Caco-2 (cell line): ENCODE results near the gene ZNF467. TPM values are rescaled to one million over a fixed set of nuclear protein-coding genes. Genes with fewer than 3 reads are reported as not detected.

Source experiments
- BruUV-seq: library from RNA; stranded (reverse); fragments of 400-500 nt; replicated peaks from 2 replicates; lab custom pipeline; 2021; lab: Mats Ljungman, UMichigan
- CTCF ChIA-PET: fragments of 300-600 bp; sonication (Branson Sonifier 250); formaldehyde crosslinking; loops from one replicate; lab custom pipeline; 2022; ENCODE audit warnings: antibody characterized with exemption; lab: Charles Lee
- POLR2A ChIA-PET: fragments of 300-600 bp; sonication (Branson Sonifier 250); formaldehyde crosslinking; loops from one replicate; lab custom pipeline; 2022; ENCODE audit warnings: antibody characterized with exemption; lab: Charles Lee
- DNase-seq, 2 experiments: peaks; one replicate each; pipeline versions ENCODE4 v3.0.0 to v3.0.0-alpha.2; 2020 to 2022
- H3K27me3 ChIP-seq: replicated peaks from 2 replicates; pipeline ENCODE4 v1.6.0; 2011; ENCODE audit warnings: low read length; ENCODE audit not compliant: control insufficient read depth, insufficient read depth
- H3K36me3 ChIP-seq: 2 replicates; pipeline ENCODE4 v1.5.1; 2011; ENCODE audit warnings: low read length; ENCODE audit not compliant: control insufficient read depth, insufficient read depth
- H3K4me1 ChIP-seq: fragments of 250-450 bp; sonication (Bioruptor Pico); 2 replicates; pipeline ENCODE4 v1.5.1; 2020; ENCODE audit warnings: mild to moderate bottlenecking
- H3K4me3 ChIP-seq: 2 replicates; pipeline ENCODE4 v1.5.1; 2011; ENCODE audit warnings: low read depth, mild to moderate bottlenecking, control low read depth, low read length
- H3K9me3 ChIP-seq: fragments of 250-450 bp; sonication (Bioruptor Pico); 2 replicates; pipeline ENCODE4 v1.5.1; 2020; ENCODE audit warnings: mild to moderate bottlenecking, moderate library complexity
- H3K27ac Mint-ChIP-seq: one replicate; pipeline ENCODE4 v1.8.0; 2022; ENCODE audit warnings: mixed read lengths; ENCODE audit not compliant: unreplicated experiment
- H3K27me3 Mint-ChIP-seq: one replicate; pipeline ENCODE4 v1.8.0; 2022; ENCODE audit warnings: mixed read lengths; ENCODE audit not compliant: insufficient read depth, unreplicated experiment
- H3K36me3 Mint-ChIP-seq: one replicate; pipeline ENCODE4 v1.8.0; 2022; ENCODE audit warnings: mild to moderate bottlenecking, mixed read lengths; ENCODE audit not compliant: insufficient read depth, unreplicated experiment
- H3K4me1 Mint-ChIP-seq: one replicate; pipeline ENCODE4 v1.8.0; 2022; ENCODE audit warnings: low read depth, mixed read lengths; ENCODE audit not compliant: unreplicated experiment
- H3K4me3 Mint-ChIP-seq: one replicate; pipeline ENCODE4 v1.8.0; 2022; ENCODE audit warnings: mild to moderate bottlenecking, moderate library complexity, mixed read lengths; ENCODE audit not compliant: unreplicated experiment
- H3K9me3 Mint-ChIP-seq: one replicate; pipeline ENCODE4 v1.8.0; 2022; ENCODE audit warnings: mixed read lengths; ENCODE audit not compliant: unreplicated experiment
- CTCF ChIP-seq, 2 experiments: fragments of 200-600 bp in 1 of 2; IDR thresholded peaks; 1 replicate in 1 of 2; 2 replicates in 1 of 2; pipeline versions ENCODE4 v1.5.1 to v1.8.0; 2011 to 2022; ENCODE audit warnings: antibody characterized with exemption in 1 of 2, control low read depth in 1 of 2, inconsistent platforms in 1 of 2, low read depth in 1 of 2, low read length in 1 of 2, mild to moderate bottlenecking in 1 of 2, moderate library complexity in 1 of 2; ENCODE audit not compliant: insufficient read depth in 1 of 2, severe bottlenecking in 1 of 2, unreplicated experiment in 1 of 2
- intact Hi-C: fragments of 100-400 bp; cut with micrococcal nuclease; formaldehyde crosslinking; loops from one replicate; pipeline ENCODE4 v1.10.0; 2022; ENCODE audit not compliant: unreplicated experiment
- total RNA-seq: library from RNA; stranded (reverse); gene quantifications from 2 replicates; pipeline ENCODE4 v1.2.3, GENCODE V29; 2022

ZNF467 gene
- total RNA-seq, 1 experiment from 2014 or later: 1.7 TPM

- POLR2A ChIA-PET: no interaction called here
- intact Hi-C loops: no loop called here
- no peak for TF ChIP-seq CTCF (IDR thresholded peaks at IDR 0.05; ENCODE audit: insufficient read depth in 1 of 2, low read depth in 1 of 2, low read length in 1 of 2, severe bottlenecking in 1 of 2, unreplicated experiment in 1 of 2)
- Mint-ChIP-seq H3K4me3 (no peak overlapping the region), H3K9me3 (no peaks in the 10 kb centered on the region), H3K4me1 (peaks cover 4% of the 10 kb centered on the region), H3K27me3 (no peaks in the 10 kb centered on the region), H3K27ac (no peak overlapping the region), H3K36me3 (no peaks in the 10 kb centered on the region)
- Histone ChIP-seq H3K27me3 (no peaks in the 10 kb centered on the region), H3K9me3 (no peaks in the 10 kb centered on the region), H3K4me3 (no peak overlapping the region), H3K4me1 (peaks cover 8% of the 10 kb centered on the region), H3K36me3 (no peaks in the 10 kb centered on the region)
- CTCF ChIA-PET: no interaction called here
- no TSS peak for BruUV-seq
- DNase-seq: peak; percentile 39 to 43
These were observed 52.9 kb downstream of the ZNF467 start for GRCh38 chr7:149720372-149721083.

GRCh38 chr7:149719912-149720335 is 53.5 kb downstream of the ZNF467 start:
- no peak overlapping the region for H3K4me3 ChIP-seq
- no peaks in the 10 kb centered on the region for H3K27me3 Mint-ChIP-seq
- H3K4me1 ChIP-seq: peaks cover 8% of the 10 kb centered on the region
- H3K9me3 Mint-ChIP-seq: no peaks in the 10 kb centered on the region
- TF ChIP-seq CTCF (IDR thresholded peaks at IDR 0.05; ENCODE audit: insufficient read depth in 1 of 2, low read depth in 1 of 2, low read length in 1 of 2, severe bottlenecking in 1 of 2, unreplicated experiment in 1 of 2): no peak
- no peak overlapping the region for H3K27ac Mint-ChIP-seq
- no peaks in the 10 kb centered on the region for H3K36me3 ChIP-seq
- ChIA-PET POLR2A (no interaction called here), CTCF (no interaction called here)
- intact Hi-C loops: no loop called here
- H3K27me3 ChIP-seq: no peaks in the 10 kb centered on the region
- H3K4me1 Mint-ChIP-seq: peaks cover 4% of the 10 kb centered on the region
- H3K9me3 ChIP-seq: no peaks in the 10 kb centered on the region
- peak in 1 of 2 experiments; percentile 33 for DNase-seq
- H3K36me3 Mint-ChIP-seq: no peaks in the 10 kb centered on the region
- no TSS peak for BruUV-seq
- H3K4me3 Mint-ChIP-seq: no peak overlapping the region

GRCh38 chr7:149719050-149719899 is 54.1 kb downstream of the ZNF467 start:
- no TSS peak for BruUV-seq
- CTCF ChIA-PET: no interaction called here
- Mint-ChIP-seq H3K9me3 (no peaks in the 10 kb centered on the region), H3K27ac (no peak overlapping the region), H3K36me3 (no peaks in the 10 kb centered on the region), H3K27me3 (no peaks in the 10 kb centered on the region), H3K4me3 (no peak overlapping the region), H3K4me1 (peaks cover 4% of the 10 kb centered on the region)
- intact Hi-C loops: no loop called here
- Histone ChIP-seq H3K4me3 (no peak overlapping the region), H3K4me1 (peaks cover 8% of the 10 kb centered on the region), H3K9me3 (no peaks in the 10 kb centered on the region), H3K27me3 (no peaks in the 10 kb centered on the region), H3K36me3 (no peaks in the 10 kb centered on the region)
- POLR2A ChIA-PET: no interaction called here
- DNase-seq: peak in 1 of 2 experiments; percentile 28
- no peak for TF ChIP-seq CTCF (IDR thresholded peaks at IDR 0.05; ENCODE audit: insufficient read depth in 1 of 2, low read depth in 1 of 2, low read length in 1 of 2, severe bottlenecking in 1 of 2, unreplicated experiment in 1 of 2)
